K562 (cell line): ENCODE measurements around the gene PSMD7. TPM values are rescaled to one million over a fixed set of nuclear protein-coding genes. Genes with fewer than 3 reads are reported as not detected.

Experiments
- ATAC-seq: fragments of 200-7000 bp; cut with Tn5 transposase; 3 replicates; pipeline ENCODE4 v1.9.1; 2020; ENCODE audit warnings: moderate library complexity
- BruUV-seq: library from RNA; stranded (reverse); fragments of 400-500 nt; replicated peaks from 2 replicates; lab custom pipeline; 2021; lab: Mats Ljungman, UMichigan
- CTCF ChIA-PET: fragments of 300-600 bp; formaldehyde crosslinking; extraction: SDS; loops from one replicate; lab custom pipeline; 2021; ENCODE audit warnings: low intra/inter-chr PET ratio; lab: Yijun Ruan, JAX
- POLR2A ChIA-PET: fragments of 300-600, 350-650 bp; sonication (Branson Sonifier 250); formaldehyde crosslinking; extraction: SDS; loops from one replicate; lab custom pipeline; 2021; ENCODE audit warnings: antibody characterized with exemption, inconsistent platforms; lab: Yijun Ruan, JAX
- DNase-seq, 4 experiments: peaks; one replicate each; pipeline versions ENCODE4 v3.0.0 to v3.0.0-alpha.2; 2011 to 2018; ENCODE audit warnings: low spot score in 3 of 4, mixed read lengths in 3 of 4; ENCODE audit errors: extremely low read depth in 1 of 4
- FAIRE-seq: peaks from 2 replicates; lab custom pipeline; 2011; peaks lifted over from hg19 to GRCh38; lab: Jason Lieb, UNC
- H2AFZ ChIP-seq: 2 replicates; pipeline ENCODE4 v1.6.0; 2011; ENCODE audit warnings: low read depth, low read length, control low read depth, inconsistent platforms
- H3K27ac ChIP-seq: fragments of 200-600 bp; 3 replicates; pipeline ENCODE4 v1.8.0; 2011; ENCODE audit warnings: low read depth, mild to moderate bottlenecking, control low read depth, inconsistent platforms, low read length, moderate library complexity, mixed read lengths; ENCODE audit errors: extremely low read depth
- H3K27me3 ChIP-seq, 2 experiments: fragments of 300-600 bp in 1 of 2; 2 replicates in 1 of 2; 3 replicates in 1 of 2; pipeline versions ENCODE4 v1.6.0 to v1.8.0; 2011; ENCODE audit warnings: inconsistent platforms in 2 of 2, low read length in 2 of 2, mild to moderate bottlenecking in 1 of 2, mixed read lengths in 1 of 2, moderate library complexity in 1 of 2; ENCODE audit not compliant: control insufficient read depth in 2 of 2, insufficient read depth in 2 of 2
- H3K36me3 ChIP-seq: fragments of 300-600 bp; 3 replicates; pipeline ENCODE4 v1.8.0; 2011; ENCODE audit warnings: mild to moderate bottlenecking, low read length, inconsistent platforms; ENCODE audit not compliant: control insufficient read depth, insufficient read depth
- H3K4me1 ChIP-seq, 2 experiments: fragments of 200-600 bp in 1 of 2; replicated peaks in 1 of 2; 2 replicates in 1 of 2; 3 replicates in 1 of 2; pipeline versions ENCODE4 v1.5.1 to v1.8.0; 2011; ENCODE audit warnings: inconsistent platforms in 2 of 2, low read length in 2 of 2, mild to moderate bottlenecking in 1 of 2, mixed read lengths in 1 of 2, moderate library complexity in 1 of 2; ENCODE audit not compliant: control insufficient read depth in 2 of 2, insufficient read depth in 2 of 2
- H3K4me2 ChIP-seq: 2 replicates; pipeline ENCODE4 v1.6.1; 2011; ENCODE audit warnings: low read length, control low read depth, inconsistent platforms, mixed read lengths; ENCODE audit not compliant: insufficient read depth
- H3K4me3 ChIP-seq: fragments of 200-600 bp; sonication (generic), shearing (Covaris generic); 2 replicates; pipeline ENCODE4 v1.5.1; 2016; ENCODE audit warnings: control low read depth, inconsistent platforms
- H3K79me2 ChIP-seq: fragments of 200-600 bp; 3 replicates; pipeline ENCODE4 v1.8.0; 2011; ENCODE audit warnings: low read length, inconsistent platforms; ENCODE audit not compliant: control insufficient read depth, insufficient read depth
- H3K9ac ChIP-seq, 2 experiments: 2 replicates each; pipeline versions ENCODE4 v1.6.0 to v1.6.1; 2011; ENCODE audit warnings: low read depth in 2 of 2, low read length in 2 of 2, control low read depth in 1 of 2, inconsistent platforms in 1 of 2, mild to moderate bottlenecking in 1 of 2, mixed read lengths in 1 of 2; ENCODE audit not compliant: insufficient read depth in 1 of 2
- H3K9me1 ChIP-seq: one replicate; pipeline ENCODE4 v1.6.0; 2011; ENCODE audit warnings: inconsistent platforms, mild to moderate bottlenecking, low read length, moderate library complexity; ENCODE audit not compliant: control insufficient read depth, insufficient read depth
- H3K9me3 ChIP-seq: replicated peaks from 2 replicates; pipeline ENCODE4 v1.5.1; 2011; ENCODE audit warnings: low read depth, low read length, inconsistent platforms; ENCODE audit not compliant: control insufficient read depth, insufficient read depth
- H4K20me1 ChIP-seq: replicated peaks from 2 replicates; pipeline ENCODE4 v1.6.1; 2011; ENCODE audit warnings: low read length, inconsistent platforms, mixed read lengths; ENCODE audit not compliant: control insufficient read depth, insufficient read depth
- BRD9 ChIP-seq: fragments of 450-650 bp; IDR thresholded peaks from 2 replicates; pipeline ENCODE4 v1.6.1; 2018; ENCODE audit warnings: low read depth; ENCODE audit not compliant: partially characterized antibody
- IRF2 ChIP-seq: sonication (generic); formaldehyde crosslinking; IDR thresholded peaks from 2 replicates; pipeline ENCODE4 v1.8.1; 2022; ENCODE audit warnings: mild to moderate bottlenecking, missing genetic modification reagents
- KDM5B ChIP-seq: fragments of 200-600 bp; sonication (generic); IDR thresholded peaks from 2 replicates; pipeline ENCODE4 v1.6.1; 2012; ENCODE audit warnings: low read depth, mild to moderate bottlenecking, moderate library complexity, low read length, control low read depth, inconsistent platforms; ENCODE audit not compliant: insufficient replicate concordance
- MXD1 ChIP-seq: fragments of 250-450 bp; sonication (Bioruptor Pico); IDR thresholded peaks from 2 replicates; pipeline ENCODE4 v1.8.0; 2021; ENCODE audit warnings: borderline replicate concordance, mild to moderate bottlenecking, moderate library complexity; ENCODE audit not compliant: poor library complexity, severe bottlenecking
- PKNOX1 ChIP-seq: fragments of 450-650 bp; IDR thresholded peaks from 2 replicates; pipeline ENCODE4 v1.6.1; 2016
- RBBP5 ChIP-seq: fragments of 200-600 bp; sonication (generic); IDR thresholded peaks from 2 replicates; pipeline ENCODE4 v1.6.1; 2012; ENCODE audit warnings: borderline replicate concordance, mild to moderate bottlenecking, low read length, control low read depth, inconsistent platforms; ENCODE audit not compliant: insufficient read depth, poor library complexity, severe bottlenecking
- U2AF1 ChIP-seq: fragments of 200-400 bp; formaldehyde crosslinking; optimal IDR thresholded peaks from 2 replicates; pipeline ENCODE3; 2017; ENCODE audit warnings: mild to moderate bottlenecking, low read depth, low read length, moderate library complexity
- ZBTB8A ChIP-seq: fragments of 450-650 bp; IDR thresholded peaks from 2 replicates; pipeline ENCODE4 v1.6.1; 2018; ENCODE audit warnings: mild to moderate bottlenecking, moderate library complexity; ENCODE audit not compliant: partially characterized antibody
- ZNF239 ChIP-seq: fragments of 250-450 bp; sonication (Bioruptor Pico); IDR thresholded peaks from 2 replicates; pipeline ENCODE4 v1.4.0; 2020; ENCODE audit warnings: mild to moderate bottlenecking
- WGBS: fragments of 100-300 bp; shearing (Covaris generic); methylation state at CpG from one replicate; pipeline ENCODE4 v1.1.6; 2016; ENCODE audit warnings: low coverage, mixed read lengths; ENCODE audit not compliant: insufficient coverage; ENCODE audit errors: missing lambda C conversion rate; 5-methylcytosine and 5-hydroxymethylcytosine counted together
- in situ Hi-C: fragments of 300-500 bp; cut with MboI; formaldehyde crosslinking; loops from 4 replicates; pipeline ENCODE4 v1.15.0; 2018; ENCODE audit warnings: inconsistent platforms, mixed read lengths
- intact Hi-C: fragments of 100-400 bp; cut with micrococcal nuclease; formaldehyde crosslinking; loops from 2 replicates; pipeline ENCODE4 v1.14.2; 2022
- polyA plus RNA-seq, 8 experiments: library from polyadenylated mRNA; depleted of rRNA in 4 of 8; stranded (reverse) in 5 of 8; unstranded in 3 of 8; fragments of >200 nt; fragmentation: Nextera tagmentation in 2 of 8; fragmentation: Illumina TruSeq in 1 of 8; extraction: Ambion mirVana in 2 of 8; extraction: Trizol in 1 of 8; gene quantifications; 2 replicates each; pipeline versions ENCODE4 v1.2.1 to v1.2.3, GENCODE V29; 2011 to 2014; ENCODE audit warnings: inconsistent platforms in 1 of 8, missing spikeins in 1 of 8
- total RNA-seq, 7 experiments: library from RNA; depleted of rRNA in 6 of 7; stranded (reverse); fragments of >200 nt in 6 of 7; fragmentation: Illumina TruSeq in 2 of 7; extraction: Trizol in 2 of 7; gene quantifications; 2 replicates each; pipeline versions ENCODE4 v1.2.1 to v1.2.3, GENCODE V29; 2011 to 2021; ENCODE audit warnings: low replicate concordance in 1 of 7
- TF ChIP-seq, protein P1 (sequence below), 2 experiments: IDR thresholded peaks in 1 of 2; conservative IDR thresholded peaks in 1 of 2; 2 replicates each; pipeline ENCODE4 v1.6.1; 2016; ENCODE audit warnings: low read depth in 2 of 2, mild to moderate bottlenecking in 1 of 2, missing compliant biosample characterization in 1 of 2, missing genetic modification characterization in 1 of 2, moderate library complexity in 1 of 2
- TF ChIP-seq, protein P2 (sequence below): fragments of 250-450 bp; sonication (Bioruptor Pico); IDR thresholded peaks from 2 replicates; pipeline ENCODE4 v1.8.0; 2022; ENCODE audit warnings: inconsistent platforms

The PSMD7 gene
- total and polyA plus RNA-seq, 9 of the 15 experiments (the other 6 are each of a cell fraction or from before 2014, with no cell fraction given) = 100 to 226 (median 156) TPM

GRCh38 chr16:74249254-74249653 is 47.4 kb upstream of the PSMD7 start (continued):
- TF ChIP-seq, protein P1, sequence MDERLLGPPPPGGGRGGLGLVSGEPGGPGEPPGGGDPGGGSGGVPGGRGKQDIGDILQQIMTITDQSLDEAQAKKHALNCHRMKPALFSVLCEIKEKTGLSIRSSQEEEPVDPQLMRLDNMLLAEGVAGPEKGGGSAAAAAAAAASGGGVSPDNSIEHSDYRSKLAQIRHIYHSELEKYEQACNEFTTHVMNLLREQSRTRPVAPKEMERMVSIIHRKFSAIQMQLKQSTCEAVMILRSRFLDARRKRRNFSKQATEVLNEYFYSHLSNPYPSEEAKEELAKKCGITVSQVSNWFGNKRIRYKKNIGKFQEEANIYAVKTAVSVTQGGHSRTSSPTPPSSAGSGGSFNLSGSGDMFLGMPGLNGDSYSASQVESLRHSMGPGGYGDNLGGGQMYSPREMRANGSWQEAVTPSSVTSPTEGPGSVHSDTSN (CRISPR knock-in tag; IDR thresholded peaks at IDR 0.05; ENCODE audit: low read depth) = no peak
- TF ChIP-seq, protein P1 (tag; conservative IDR thresholded peaks at IDR 0.05; ENCODE audit: low read depth) = no peak

DNA sequence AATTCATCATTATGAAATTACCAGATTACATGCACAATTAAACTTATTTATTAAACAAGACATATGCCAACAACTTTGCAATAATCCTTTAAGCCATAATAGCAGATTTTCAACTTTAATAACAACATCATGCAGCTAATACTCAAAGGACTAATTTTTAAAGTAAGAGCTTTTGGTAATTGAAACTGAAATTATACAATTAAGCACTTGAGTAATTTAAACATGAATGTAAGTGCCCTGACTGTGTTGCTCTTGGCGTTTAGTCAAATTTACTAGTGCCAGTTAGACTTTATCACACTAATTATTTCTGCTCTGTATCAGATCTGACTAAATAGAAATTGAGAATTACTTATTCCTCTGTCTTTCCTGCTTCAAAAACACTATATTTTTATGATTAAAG is 46.8 kb upstream of the PSMD7 start:
- Histone ChIP-seq H3K4me1 (no peaks in the 10 kb centered on the region), H3K4me2 (no peak overlapping the region), H4K20me1 (no peaks in the 10 kb centered on the region), H3K36me3 (no peaks in the 10 kb centered on the region), H3K27ac (no peak overlapping the region), H2AFZ (no peak overlapping the region), H3K27me3 (peaks cover 13 to 18% of the 10 kb centered on the region in 2 experiments), H3K9me1 (no peaks in the 10 kb centered on the region), H3K9ac (no peak overlapping the region), H3K9me3 (no peaks in the 10 kb centered on the region), H3K4me3 (no peak overlapping the region), H3K79me2 (no peaks in the 10 kb centered on the region)
- POLR2A ChIA-PET = interaction anchor here (1.2 kb wide), 1 partner anchor 14 kb away, joined by 3 read pairs; no protein-coding TSS in a partner anchor
- CTCF ChIA-PET = no interaction called here
- in situ Hi-C loops (no loop called here), intact Hi-C loops (loop anchor here (10.0 kb wide), 1 partner anchor 145 kb away; no protein-coding TSS in a partner anchor)
- FAIRE-seq (no peak), ATAC-seq (no peak), DNase-seq (no peak)
- WGBS = 0% methylated on average over 1 of the region's 1 CpG
- BruUV-seq = no TSS peak
- TF ChIP-seq ZBTB8A (no peak), U2AF1 (no peak), MXD1 (CRISPR knock-in tag) (no peak), KDM5B (no peak), RBBP5 (no peak), ZNF239 (CRISPR knock-in tag) (no peak), IRF2 (no peak), PKNOX1 (no peak), BRD9 (no peak)
- TF ChIP-seq, protein P2, sequence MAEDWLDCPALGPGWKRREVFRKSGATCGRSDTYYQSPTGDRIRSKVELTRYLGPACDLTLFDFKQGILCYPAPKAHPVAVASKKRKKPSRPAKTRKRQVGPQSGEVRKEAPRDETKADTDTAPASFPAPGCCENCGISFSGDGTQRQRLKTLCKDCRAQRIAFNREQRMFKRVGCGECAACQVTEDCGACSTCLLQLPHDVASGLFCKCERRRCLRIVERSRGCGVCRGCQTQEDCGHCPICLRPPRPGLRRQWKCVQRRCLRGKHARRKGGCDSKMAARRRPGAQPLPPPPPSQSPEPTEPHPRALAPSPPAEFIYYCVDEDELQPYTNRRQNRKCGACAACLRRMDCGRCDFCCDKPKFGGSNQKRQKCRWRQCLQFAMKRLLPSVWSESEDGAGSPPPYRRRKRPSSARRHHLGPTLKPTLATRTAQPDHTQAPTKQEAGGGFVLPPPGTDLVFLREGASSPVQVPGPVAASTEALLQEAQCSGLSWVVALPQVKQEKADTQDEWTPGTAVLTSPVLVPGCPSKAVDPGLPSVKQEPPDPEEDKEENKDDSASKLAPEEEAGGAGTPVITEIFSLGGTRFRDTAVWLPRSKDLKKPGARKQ = no peak
